Midbrain (tissue), 1 donor: ENCODE measurements around the gene WEE2.
A peak's percentile ranks its signal among the peaks of the same experiment; 100 is the strongest.

Source experiments
- DNase-seq: peaks from one replicate; lab custom pipeline; 2025; lab: John Stamatoyannopoulos, UW

WEE2 gene

DNA sequence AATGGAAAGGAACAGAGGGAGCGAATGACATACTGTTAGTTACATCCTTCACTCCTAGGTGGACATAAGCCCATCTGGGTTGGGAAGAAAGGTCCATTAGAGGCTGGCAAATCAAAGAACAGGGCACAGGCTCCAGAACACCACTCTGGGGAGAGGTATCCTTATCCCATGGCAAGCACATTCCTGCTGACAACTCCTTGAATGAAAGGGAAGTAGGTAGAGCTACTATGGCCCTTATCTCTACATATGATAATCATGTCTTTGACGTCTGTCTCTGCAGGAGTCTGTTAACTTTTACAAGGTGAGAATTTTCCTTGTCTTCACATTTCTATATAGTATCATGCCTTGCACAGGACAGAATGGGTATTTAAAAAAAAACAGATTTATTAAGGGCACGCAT lies 16.6 kb upstream of the WEE2 start:
- no peak for DNase-seq

DNA sequence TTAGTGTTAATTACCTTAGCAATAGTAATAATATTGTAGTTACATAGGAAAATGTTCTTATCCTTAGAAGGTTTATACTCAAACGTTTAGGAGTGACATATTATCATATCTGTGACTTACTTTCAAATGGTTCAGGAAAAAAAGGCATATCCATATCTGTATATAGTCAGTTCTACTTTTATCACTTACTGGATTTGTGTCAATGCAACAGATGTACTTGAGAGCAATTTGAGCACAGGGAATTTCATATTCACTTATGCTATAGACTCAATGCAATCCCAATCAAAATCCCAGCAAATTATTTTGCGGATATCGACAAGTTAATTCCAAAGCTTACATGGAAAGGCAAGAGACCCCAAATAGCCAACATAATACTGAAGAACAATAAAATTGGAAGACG lies 16.2 kb upstream of the WEE2 start:
- DNase-seq = no peak

DNA sequence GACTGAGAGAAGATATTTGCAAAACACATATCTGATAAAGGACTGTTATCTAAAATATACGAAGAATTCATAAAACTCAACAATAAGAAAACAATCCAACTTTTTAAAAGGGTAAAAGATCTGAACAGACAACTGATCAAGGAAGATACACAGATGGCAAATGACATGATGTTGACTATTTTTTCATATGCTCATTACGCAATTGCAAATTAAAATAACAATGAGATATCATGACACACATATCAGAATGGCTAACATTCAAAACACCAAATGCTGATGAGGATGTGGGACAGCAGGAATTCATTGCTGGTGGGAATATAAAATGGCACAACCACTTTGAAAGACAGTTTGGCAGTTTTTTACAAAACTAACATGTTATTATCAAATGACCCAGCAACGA lies 15.1 kb upstream of the WEE2 start:
- DNase-seq = no peak

DNA sequence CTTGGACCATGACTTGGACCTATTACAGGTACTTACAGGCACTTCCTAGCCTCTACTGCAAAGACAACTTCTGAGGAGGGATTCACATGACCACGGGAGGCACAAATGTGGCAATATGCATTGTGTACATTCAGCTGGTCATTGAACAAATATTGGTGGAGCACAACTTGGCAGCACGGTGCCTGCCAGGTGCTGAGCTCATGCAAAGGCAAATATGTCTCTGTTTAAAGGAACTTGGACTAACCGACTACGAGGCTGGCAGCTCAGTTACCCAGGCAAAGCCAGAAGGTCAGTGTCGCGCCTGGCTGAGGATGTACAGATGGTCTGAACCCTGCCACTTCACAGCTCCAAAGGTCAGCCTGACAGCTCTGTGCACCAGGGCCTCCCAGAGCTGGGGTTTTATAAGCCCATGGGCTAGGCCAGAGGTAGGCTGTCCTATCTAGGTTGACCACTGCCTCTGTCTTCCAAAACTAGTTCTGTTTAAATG lies 12.3 kb upstream of the WEE2 start:
- no peak for DNase-seq

DNA sequence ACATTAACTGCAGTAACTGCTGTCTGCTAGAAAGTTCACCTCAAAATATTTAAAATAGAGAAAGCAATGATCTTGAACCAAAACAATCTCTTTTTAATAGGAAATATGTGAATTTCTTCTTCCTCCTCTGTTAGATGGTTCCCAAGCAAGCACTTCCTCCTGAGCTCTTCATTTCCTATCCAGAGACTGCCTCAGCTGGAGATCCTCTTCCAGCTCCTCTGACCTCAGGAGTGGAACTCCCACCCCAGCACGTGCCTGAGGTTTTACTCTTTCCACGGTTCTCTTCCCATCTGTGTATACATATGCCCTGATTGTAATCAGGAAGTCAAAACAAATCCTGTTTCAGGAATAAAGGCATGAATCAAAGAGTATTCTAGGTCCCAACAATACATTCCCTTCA lies 11.8 kb upstream of the WEE2 start:
- no peak for DNase-seq

DNA sequence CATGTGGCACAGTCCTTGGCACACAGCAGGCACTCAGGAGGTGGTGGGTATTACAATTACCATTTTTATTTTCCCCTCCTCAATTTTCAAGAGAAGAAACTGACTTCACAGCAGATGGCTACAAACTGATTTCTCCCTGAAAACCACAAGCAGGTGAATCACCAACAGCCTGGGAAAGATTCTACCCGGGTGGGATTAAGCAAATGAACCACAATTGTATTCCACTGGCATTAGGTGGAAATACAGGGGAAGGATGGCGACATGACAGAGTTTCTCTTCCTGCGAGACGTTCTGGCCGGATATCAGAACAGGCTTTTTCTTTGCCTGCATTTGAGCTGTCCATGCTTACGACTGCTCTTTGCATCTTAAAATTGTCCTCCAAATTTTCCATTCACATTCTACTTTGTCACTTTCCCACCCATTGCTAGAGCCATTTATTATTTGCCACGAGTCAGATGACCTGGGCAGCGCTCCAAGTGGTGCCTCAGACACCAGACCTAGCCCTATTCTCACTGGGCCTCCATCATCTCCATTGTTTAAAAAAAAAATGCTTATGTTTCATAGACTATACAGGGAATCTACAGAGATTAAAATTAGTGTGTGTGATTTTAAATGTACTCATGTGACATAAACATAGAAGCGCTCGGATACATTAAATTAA lies 10.8 kb upstream of the WEE2 start:
- DNase-seq = peak; percentile 70

DNA sequence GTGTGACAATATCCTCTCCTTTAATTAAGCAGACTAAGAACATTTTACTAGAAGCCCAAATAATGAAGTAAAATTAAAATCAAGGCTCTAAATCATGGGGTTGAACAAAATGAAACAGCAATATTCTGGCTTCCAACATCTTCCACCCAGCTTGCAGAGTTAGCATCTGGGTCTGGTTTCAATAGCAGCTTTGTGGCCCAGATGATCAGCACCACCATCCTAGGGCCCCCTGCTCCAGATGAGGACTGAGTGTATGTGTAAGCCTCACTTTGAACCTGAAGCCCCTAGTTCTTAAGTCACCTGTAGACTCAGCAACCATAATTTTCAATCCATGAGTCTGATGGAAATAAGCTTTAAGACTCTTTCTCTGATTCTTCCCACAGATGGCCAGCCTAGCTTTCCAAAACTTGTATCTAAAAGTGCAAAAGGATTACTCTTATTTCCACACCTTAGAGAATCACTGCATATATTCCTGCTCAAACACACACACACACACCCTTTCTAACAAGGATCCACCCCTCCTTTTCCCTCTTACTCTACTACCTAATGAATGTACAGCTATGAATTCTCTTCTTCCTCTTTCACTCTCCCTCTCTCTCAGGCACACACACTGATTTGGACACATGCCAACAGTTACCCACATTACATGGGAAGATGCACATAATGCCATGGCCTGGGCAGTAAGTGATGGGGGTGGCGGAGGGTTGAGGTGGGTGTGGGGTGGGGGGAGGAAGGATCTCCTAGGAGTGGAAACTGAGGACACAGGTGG lies 9.7 kb upstream of the WEE2 start:
- peak; percentile 25 for DNase-seq

DNA sequence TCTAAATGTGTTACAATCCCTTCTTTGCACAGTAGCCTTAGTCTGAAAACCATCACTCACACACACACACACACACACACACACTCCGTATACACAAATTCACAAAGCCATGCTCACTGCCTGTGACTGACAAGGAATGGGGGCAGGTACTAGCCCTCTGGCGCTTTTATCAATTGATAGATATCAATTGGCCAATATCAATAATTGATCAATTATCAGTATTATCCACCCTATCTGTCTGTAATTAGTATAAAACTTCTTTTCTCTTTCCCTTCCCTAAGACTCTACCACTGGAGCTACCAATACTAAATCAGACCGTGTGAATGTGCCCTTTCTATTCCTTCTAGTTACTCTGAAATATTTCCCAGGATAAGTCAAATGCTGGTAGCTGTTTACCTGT lies 8.3 kb upstream of the WEE2 start:
- DNase-seq = no peak

DNA sequence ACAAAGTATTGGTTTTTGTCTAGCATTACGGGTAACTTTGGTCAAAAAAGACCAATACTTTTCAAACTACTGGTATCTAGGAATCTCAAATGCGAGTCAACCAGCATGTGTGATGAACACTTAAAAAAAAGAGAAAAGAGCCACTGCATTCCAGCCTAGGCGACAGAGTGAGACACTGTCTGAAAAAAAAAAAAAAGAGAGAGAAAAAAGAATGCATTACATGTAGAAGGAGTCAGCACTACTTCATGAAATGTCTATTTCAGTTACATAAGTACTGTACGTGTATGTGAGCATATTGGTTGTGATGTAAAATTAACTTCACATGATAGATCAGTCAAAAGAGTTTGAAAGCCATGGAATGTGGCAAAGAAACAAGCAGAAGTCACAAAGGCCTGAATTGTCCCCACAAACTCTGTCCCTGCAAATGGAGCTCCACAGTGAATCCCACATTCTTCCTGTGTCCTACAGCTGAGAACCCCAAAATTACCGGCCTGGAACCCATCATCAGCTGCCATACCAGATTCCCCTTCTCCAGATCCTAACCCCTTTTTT lies 7.8 kb upstream of the WEE2 start:
- peak; percentile 21 for DNase-seq

DNA sequence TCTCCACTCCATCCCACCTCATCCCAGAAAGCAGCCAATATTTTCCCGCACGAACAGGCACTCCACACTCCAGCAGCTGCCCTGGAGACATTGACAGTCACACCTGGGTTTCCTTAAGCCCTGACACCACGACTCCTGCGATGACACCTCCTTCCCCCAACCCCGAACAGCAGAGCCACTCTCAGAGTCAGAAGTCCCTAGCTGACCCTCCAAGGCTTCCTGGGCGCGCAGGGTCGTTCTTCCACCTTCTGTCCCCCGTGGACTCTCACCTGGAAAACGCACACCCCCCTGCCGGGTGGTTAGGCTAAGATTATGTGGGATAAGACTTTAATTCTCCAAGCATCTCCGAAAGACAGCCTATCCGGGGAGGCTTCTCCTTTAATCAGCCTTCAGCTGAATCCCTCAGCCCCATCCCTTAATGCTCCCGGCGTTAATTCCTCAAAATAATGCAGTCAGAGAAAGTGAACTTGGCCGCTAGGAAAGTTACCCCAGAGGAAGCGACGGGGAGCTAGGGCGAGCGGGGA lies 7.2 kb upstream of the WEE2 start:
- DNase-seq = peak; percentile 28

DNA sequence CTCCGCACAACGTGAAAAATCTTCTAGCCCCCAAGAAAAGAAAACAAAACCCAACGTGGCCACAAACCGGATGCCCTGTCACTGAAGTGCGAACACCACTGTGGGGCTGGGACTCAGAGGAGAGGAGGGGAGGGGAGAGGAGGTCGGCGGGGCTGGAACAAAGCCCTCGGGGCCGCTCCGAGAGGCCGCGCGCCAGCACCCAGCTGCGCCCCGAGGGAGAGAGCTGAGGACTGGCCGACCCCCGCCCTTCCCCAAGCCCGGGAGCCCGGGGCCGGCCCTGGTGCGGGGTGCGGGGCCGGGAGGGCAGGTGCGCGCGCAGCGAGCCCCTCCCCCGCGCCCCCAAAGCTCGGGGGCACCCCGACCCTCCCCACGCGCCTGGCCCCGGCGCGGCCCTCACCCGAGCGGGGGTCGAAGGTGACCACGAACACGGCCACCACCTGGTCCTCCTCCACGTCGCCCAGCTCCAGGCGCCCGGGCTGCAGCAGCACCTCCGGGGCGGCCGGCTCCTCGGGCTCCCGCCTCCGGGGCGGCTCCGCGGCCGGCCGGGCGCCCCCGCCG lies 6.6 kb upstream of the WEE2 start:
- DNase-seq = peak; percentile 28

DNA sequence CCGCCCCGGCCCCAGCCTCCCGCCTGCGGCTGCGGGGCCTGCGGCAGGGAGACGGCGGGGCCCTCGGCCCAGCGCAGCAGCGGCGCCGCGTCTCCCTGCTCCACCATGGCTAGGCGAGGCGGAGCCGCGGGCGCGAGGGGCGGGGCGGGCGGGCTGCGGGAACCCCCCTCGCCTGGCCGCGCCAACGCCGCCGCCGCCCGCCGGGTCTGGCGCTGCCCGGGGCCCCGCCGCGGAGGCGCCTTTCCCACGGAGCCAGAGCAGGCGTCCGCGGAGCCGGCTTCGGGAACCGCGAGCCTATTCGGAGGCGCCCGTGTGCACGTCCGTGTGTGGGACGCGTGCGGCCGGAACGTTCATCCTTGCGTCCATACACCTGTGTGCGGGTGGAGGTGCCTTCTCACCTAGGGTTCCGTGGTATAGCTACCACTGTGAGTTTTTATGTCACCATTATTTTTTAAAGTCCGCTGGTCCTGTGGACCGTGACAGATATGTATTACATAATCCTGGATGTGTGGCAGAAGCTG lies 6.0 kb upstream of the WEE2 start, which contains the start of gene DENND11:
Gene DENND11, minus strand, starts transcription at position 120 of the 521 bp plus-strand sequence. Its CDS starts 13 bp downstream, at position 107.
- peak; percentile 51 for DNase-seq

DNA sequence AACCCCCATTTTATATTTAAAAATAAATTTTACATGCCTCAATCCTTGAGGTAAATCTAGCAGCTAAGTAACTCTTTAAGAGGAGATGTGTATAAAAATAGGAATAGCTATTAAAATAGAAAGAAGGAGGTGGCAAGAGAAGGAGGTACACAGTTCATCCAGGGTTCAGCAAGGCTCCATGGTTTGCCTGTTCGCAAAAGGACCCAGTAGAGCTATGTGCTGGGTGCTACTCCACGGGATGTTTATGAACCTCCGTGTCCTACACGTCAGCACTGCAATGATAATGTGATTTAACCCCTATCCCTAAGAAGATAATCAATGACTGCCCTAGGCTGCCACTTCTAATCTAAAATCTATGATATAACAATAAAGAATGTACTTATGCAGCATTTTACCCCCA lies 5.3 kb upstream of the WEE2 start:
- no peak for DNase-seq

DNA sequence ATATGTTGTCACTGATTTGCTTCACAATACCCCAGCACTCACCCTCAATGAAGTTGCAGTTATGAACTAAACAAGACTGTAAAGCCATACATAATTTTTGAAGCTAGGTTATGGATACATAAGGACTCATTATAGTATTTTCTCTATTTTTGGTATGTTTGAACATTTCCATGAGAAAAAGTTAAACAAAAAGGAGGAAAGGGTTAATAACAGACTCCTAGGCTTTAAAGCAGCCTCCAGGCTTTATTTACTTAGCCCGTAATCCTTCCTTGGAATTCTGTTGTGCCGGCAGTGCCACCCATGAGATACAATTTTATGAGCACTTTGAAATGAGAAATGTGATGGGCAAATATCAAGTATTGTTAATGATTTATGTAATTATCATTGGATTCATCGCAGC lies 4.0 kb upstream of the WEE2 start:
- DNase-seq = no peak

DNA sequence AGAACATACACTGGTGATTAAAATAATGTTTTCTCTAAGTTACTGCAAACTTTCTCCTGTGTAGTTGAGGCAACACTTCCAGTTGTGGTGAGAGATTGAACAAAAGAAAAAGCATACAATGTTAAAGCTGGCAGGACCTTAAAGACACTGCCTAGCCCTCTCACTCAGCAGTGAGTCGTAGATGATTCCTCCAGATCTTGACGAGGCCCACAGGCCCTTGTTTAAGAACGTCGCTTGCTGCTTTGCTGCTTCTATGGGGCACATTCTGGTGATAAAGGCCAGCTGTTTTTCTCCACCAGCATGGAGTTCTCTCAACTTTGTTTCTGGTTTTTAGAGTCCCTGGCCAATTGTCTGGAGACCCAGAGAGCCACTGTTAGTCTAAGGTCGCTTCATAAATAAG lies 3.4 kb upstream of the WEE2 start:
- DNase-seq = no peak

DNA sequence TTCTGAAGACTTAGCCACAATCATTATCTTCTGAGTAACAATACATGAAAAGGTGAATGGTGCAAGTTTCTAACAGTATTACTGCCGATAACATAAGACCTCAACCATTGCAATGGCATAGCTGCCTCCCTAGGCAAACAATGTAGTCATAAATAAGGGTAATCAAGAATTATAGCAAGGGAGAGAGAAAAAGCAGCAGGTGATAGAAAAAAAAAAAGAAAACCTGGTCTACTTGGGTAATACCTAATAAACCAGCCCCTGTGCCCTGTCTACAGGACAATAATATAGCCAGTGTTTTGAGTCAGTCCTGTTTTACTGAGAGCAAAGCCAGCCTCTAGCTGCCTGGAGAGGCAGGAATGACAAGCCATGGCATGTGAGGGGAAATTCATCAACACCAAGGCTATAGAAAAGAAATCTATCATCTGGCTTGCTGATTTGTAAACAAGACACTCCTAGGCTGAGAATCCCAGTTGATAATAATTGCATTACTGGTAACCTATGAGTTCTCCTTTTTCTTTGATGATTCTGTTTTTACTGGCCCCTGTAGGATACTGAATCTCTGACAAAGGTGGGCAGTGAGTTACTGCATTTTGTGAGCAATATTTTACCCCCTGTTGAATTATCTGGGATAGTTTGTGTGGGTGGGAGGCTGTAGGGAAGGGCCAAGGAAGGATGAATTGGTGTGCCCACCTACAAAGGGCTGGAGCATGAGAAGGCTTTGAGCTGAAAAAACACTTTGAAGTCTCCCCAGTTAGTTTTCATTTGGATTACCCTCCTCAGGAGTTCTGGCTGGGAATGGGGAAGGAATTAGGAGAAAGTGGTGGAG lies 1.7 kb upstream of the WEE2 start:
- DNase-seq = no peak

DNA sequence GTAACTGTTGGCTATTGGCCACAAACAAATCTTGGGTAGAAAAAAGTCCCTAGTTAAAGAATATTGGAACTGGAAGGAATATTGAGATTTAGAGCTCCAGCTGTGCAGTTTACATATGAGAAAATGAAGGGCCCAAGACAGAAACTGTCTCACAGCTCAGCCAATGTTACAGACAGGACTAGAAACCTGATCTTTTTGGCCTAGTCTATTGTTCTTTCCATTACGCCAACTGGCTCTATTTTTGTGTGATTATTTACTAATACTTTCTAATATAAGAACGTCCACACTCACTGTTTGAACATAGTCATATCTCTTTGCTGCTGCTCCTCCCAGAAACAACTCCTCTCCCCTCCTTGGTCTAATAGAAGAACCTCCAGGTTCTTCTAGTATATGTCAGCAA lies 1.2 kb downstream of the WEE2 start:
- no peak for DNase-seq

DNA sequence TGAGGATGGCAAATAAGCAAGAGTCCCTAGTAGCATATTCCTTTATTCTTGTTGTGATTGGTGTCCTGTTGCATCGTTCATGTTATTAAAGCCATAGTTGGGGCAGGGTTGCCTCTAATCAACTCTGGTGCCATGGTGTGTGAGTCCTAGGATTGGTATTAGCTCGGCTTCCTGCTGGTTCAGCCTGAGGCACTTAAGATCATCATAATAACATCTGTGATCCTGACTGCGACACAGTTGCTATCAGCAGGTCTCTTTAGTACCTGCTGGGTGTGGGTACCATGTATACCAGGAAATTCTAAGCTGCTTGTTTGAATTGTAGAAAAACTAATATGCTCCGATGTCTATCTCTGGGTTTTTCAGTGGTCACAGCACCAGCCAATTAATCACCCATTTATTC lies 1.6 kb downstream of the WEE2 start:
- DNase-seq = no peak

DNA sequence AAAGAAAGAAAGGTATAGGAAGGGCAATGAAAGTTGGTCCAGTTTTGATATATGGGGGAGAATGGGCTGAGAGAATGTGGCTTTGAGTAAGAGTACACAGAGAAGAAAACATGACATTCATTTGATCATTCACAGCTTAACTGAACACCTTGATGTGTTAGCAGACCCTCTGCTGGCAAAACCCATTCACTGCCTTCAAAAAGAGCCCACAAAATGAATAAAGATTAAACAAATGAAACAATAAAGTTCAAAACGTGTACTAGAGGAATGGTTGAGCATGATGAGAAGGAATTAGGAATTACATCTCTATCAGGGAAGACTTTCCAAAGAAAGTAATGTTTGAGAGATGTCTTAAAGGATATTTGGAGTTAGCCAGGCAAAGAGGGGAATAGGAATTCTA lies 2.1 kb downstream of the WEE2 start:
- DNase-seq = no peak

DNA sequence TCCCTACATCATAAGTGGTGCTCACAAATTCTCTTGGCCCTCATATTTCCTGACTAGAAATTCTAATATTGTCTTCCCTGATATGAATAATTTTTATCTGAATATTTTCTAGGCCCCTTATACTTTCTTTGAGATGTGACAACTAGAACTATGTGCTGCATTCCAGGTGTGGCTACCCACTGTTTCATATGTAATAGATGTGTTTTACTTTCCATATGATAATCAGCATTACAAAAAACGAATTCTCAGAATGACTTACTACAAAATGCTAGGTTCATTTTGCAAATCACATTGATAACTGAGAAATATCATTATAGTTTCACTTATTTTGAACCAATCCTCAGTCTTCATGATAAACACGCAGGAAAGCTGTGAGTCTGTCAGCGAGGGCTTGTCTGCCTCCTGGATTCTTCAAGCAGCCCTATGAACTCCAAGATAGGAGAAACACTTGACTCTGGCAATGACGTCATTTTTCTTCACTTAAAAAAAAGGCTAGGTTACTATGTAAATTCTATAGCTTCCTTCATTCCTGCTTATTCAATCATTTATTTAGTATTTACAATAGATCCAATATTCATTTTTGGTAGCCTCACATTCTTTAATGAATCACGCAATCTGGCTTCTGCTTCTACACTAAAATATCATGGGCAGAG lies 4.6 kb downstream of the WEE2 start:
- no peak for DNase-seq

DNA sequence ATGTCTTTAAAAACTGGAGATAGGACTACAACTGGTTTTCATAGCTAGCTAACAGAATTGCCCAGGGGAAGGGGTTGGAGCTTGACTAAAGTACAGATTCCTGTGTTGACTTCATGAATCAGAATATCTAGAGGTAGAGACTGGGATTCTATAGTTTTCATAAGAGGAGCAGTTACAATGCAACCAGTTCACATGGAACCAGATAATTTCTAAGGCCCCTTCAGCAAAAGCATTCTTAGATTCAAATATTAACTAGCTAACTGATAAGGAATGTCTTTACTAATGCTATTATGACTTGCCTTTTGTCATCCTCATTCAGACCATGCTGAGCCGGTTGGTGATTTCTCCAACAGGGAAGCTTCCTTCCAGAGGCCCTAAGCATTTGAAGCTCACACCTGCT lies 5.7 kb downstream of the WEE2 start:
- no peak for DNase-seq
